K562 (cell line): ENCODE results near the gene KRTAP21-3.

Experiments
- GABPA ChIP-seq: fragments of 200-800 bp; sonication (Bioruptor generic); conservative IDR thresholded peaks from 2 replicates; pipeline ENCODE4 v1.6.1; 2016; ENCODE audit warnings: low read depth, missing genetic modification characterization, missing compliant biosample characterization
- HCFC1 ChIP-seq: IDR thresholded peaks from 2 replicates; pipeline ENCODE4 v1.6.1; 2012; ENCODE audit warnings: low read depth, low read length, improper control_type of control experiment
- HDAC1 ChIP-seq, 2 experiments: fragments of 450-650 bp; IDR thresholded peaks; 2 replicates each; pipeline ENCODE4 v1.6.1; 2016 to 2017; ENCODE audit warnings: inconsistent platforms in 1 of 2, mild to moderate bottlenecking in 1 of 2, moderate library complexity in 1 of 2
- HMG20B ChIP-seq: fragments of 250-450 bp; sonication (Bioruptor Pico); IDR thresholded peaks from 2 replicates; pipeline ENCODE4 v1.5.0; 2021; ENCODE audit warnings: mild to moderate bottlenecking
- NONO ChIP-seq, 2 experiments: fragments of 200-400 bp in 1 of 2; fragments of 450-650 bp in 1 of 2; formaldehyde crosslinking in 1 of 2; IDR thresholded peaks; 2 replicates each; pipeline ENCODE4 v1.6.1; 2017; ENCODE audit warnings: low read depth in 2 of 2, mild to moderate bottlenecking in 2 of 2, moderate library complexity in 2 of 2, low read length in 1 of 2
- POLR2AphosphoS5 ChIP-seq: IDR thresholded peaks from 2 replicates; pipeline ENCODE4 v1.6.1; 2011; ENCODE audit warnings: mild to moderate bottlenecking, low read depth, low read length, moderate library complexity; ENCODE audit not compliant: control insufficient read depth, insufficient read depth
- SIX5 ChIP-seq, 2 experiments: IDR thresholded peaks; 2 replicates each; pipeline ENCODE4 v1.6.1; 2011; ENCODE audit warnings: low read length in 2 of 2, borderline replicate concordance in 1 of 2, low read depth in 1 of 2, mild to moderate bottlenecking in 1 of 2, moderate library complexity in 1 of 2; ENCODE audit not compliant: insufficient read depth in 1 of 2
- ZNF23 ChIP-seq: fragments of 250-450 bp; sonication (Bioruptor Pico); IDR thresholded peaks from 2 replicates; pipeline ENCODE4 v1.4.0; 2020; ENCODE audit warnings: mild to moderate bottlenecking
- TF ChIP-seq, protein P1 (sequence below): IDR thresholded peaks from 3 replicates; pipeline ENCODE4 v1.6.1; 2011; ENCODE audit warnings: borderline replicate concordance, mild to moderate bottlenecking; ENCODE audit not compliant: insufficient read length, insufficient read depth
- TF ChIP-seq, protein P2 (sequence below), 2 experiments: fragments of 450-650 bp; conservative IDR thresholded peaks; 2 replicates each; pipeline ENCODE4 v1.6.1; 2017; ENCODE audit warnings: mild to moderate bottlenecking in 2 of 2, moderate library complexity in 2 of 2

DNA sequence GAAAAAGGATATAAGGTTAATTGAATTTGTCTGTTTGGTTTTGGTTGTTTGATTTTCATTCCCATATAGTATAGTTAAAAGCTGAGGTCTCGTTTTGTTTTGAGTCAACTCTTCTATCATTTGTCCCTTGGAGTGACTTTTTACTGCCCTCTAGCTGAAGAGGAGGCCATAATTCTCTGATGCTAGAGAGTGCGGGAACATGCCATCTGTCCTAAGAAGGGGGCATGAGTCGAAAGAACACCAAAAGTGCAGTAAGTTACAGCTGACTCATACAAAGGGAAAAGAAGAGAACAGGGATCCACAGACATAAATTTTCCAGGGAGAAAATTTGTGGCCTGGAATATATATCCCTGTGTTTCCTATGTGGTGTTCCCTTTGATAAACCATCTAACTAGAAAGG is 4.1 kb downstream of the KRTAP21-3 start:
- TF ChIP-seq ZNF23 (CRISPR knock-in tag) (no peak), HCFC1 (no peak), NONO (IDR thresholded peaks at IDR 0.05; ENCODE audit: low read depth in 2 of 2, low read length in 1 of 2) (no peak), GABPA (tag) (no peak), POLR2AphosphoS5 (no peak), SIX5 (IDR thresholded peaks at IDR 0.05; ENCODE audit: borderline replicate concordance in 1 of 2, insufficient read depth in 1 of 2, low read depth in 1 of 2, low read length in 2 of 2) (no peak), HMG20B (CRISPR knock-in tag) (no peak), HDAC1 (IDR thresholded peaks at IDR 0.05) (no peak)
- TF ChIP-seq, protein P1, sequence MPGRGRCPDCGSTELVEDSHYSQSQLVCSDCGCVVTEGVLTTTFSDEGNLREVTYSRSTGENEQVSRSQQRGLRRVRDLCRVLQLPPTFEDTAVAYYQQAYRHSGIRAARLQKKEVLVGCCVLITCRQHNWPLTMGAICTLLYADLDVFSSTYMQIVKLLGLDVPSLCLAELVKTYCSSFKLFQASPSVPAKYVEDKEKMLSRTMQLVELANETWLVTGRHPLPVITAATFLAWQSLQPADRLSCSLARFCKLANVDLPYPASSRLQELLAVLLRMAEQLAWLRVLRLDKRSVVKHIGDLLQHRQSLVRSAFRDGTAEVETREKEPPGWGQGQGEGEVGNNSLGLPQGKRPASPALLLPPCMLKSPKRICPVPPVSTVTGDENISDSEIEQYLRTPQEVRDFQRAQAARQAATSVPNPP, result no peak
- TF ChIP-seq, protein P2, sequence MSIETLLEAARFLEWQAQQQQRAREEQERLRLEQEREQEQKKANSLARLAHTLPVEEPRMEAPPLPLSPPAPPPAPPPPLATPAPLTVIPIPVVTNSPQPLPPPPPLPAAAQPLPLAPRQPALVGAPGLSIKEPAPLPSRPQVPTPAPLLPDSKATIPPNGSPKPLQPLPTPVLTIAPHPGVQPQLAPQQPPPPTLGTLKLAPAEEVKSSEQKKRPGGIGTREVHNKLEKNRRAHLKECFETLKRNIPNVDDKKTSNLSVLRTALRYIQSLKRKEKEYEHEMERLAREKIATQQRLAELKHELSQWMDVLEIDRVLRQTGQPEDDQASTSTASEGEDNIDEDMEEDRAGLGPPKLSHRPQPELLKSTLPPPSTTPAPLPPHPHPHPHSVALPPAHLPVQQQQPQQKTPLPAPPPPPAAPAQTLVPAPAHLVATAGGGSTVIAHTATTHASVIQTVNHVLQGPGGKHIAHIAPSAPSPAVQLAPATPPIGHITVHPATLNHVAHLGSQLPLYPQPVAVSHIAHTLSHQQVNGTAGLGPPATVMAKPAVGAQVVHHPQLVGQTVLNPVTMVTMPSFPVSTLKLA (conservative IDR thresholded peaks at IDR 0.05), result no peak
